SK-N-SH (cell line): ENCODE measurements around the gene DLGAP5. TPM values are rescaled to one million over a fixed set of nuclear protein-coding genes. Genes with fewer than 3 reads are reported as not detected.

Experiments used
- CTCF ChIA-PET: fragments of 300-600, 350-600 bp; formaldehyde crosslinking; extraction: SDS; loops from one replicate; lab custom pipeline; 2021; lab: Yijun Ruan, JAX
- POLR2A ChIA-PET: fragments of 350-600 bp; sonication (Branson Sonifier 250); formaldehyde crosslinking; extraction: SDS; loops from one replicate; lab custom pipeline; 2020; ENCODE audit warnings: antibody characterized with exemption, inconsistent platforms; lab: Yijun Ruan, JAX
- DNase-seq: peaks from one replicate; pipeline ENCODE4 v3.0.0; 2012
- H2AFZ ChIP-seq: fragments of 200-600 bp; sonication (generic); 2 replicates; pipeline ENCODE4 v1.8.1; 2016; ENCODE audit warnings: antibody characterized with exemption, mild to moderate bottlenecking, low read depth
- H3F3A ChIP-seq: fragments of 200-600 bp; sonication (generic); replicated peaks from 2 replicates; pipeline ENCODE3; 2016; ENCODE audit warnings: antibody characterized with exemption, mild to moderate bottlenecking; ENCODE audit not compliant: insufficient read depth
- H3K27ac ChIP-seq, 2 experiments: fragments of 200-500 bp in 1 of 2; fragments of 200-600 bp in 1 of 2; sonication (Bioruptor generic) in 1 of 2; sonication (generic), shearing (Covaris generic) in 1 of 2; 2 replicates each; pipeline versions ENCODE4 v1.5.1 to v1.6.1; 2014 to 2016; ENCODE audit warnings: low read depth in 2 of 2, inconsistent platforms in 1 of 2, low read length in 1 of 2, mild to moderate bottlenecking in 1 of 2, mixed read lengths in 1 of 2
- H3K27me3 ChIP-seq: fragments of 200-600 bp; sonication (generic), shearing (Covaris generic); 2 replicates; pipeline ENCODE4 v1.6.1; 2016; ENCODE audit warnings: mixed run types; ENCODE audit not compliant: insufficient read depth
- H3K36me3 ChIP-seq, 2 experiments: fragments of 200-500 bp in 1 of 2; fragments of 200-600 bp in 1 of 2; sonication (Bioruptor generic) in 1 of 2; sonication (generic) in 1 of 2; replicated peaks in 1 of 2; 2 replicates each; pipeline versions ENCODE3 to v1.5.1; 2014 to 2016; ENCODE audit warnings: low read length in 1 of 2, mild to moderate bottlenecking in 1 of 2; ENCODE audit not compliant: insufficient read depth in 2 of 2, control insufficient read depth in 1 of 2
- H3K4me1 ChIP-seq, 2 experiments: fragments of 200-500 bp in 1 of 2; fragments of 200-600 bp in 1 of 2; sonication (Bioruptor generic) in 1 of 2; sonication (generic), shearing (Covaris generic) in 1 of 2; 2 replicates each; pipeline versions ENCODE4 v1.5.1 to v1.6.1; 2014 to 2016; ENCODE audit warnings: low read depth in 1 of 2, low read length in 1 of 2, mixed run types in 1 of 2; ENCODE audit not compliant: insufficient read depth in 2 of 2, control insufficient read depth in 1 of 2
- H3K4me2 ChIP-seq: fragments of 200-600 bp; sonication (generic), shearing (Covaris generic); 2 replicates; pipeline ENCODE4 v1.6.1; 2017; ENCODE audit warnings: mixed run types
- H3K4me3 ChIP-seq, 2 experiments: fragments of 200-500 bp in 1 of 2; fragments of 200-600 bp in 1 of 2; sonication (Bioruptor generic) in 1 of 2; sonication (generic), shearing (Covaris generic) in 1 of 2; 2 replicates each; pipeline versions ENCODE4 v1.5.1 to v1.8.1; 2014 to 2016; ENCODE audit warnings: low read depth in 2 of 2, inconsistent platforms in 1 of 2, low read length in 1 of 2, mild to moderate bottlenecking in 1 of 2, mixed read lengths in 1 of 2, moderate library complexity in 1 of 2
- H3K79me2 ChIP-seq: fragments of 200-600 bp; sonication (generic); 2 replicates; pipeline ENCODE4 v1.8.1; 2017; ENCODE audit warnings: mild to moderate bottlenecking; ENCODE audit not compliant: insufficient read depth
- H3K9ac ChIP-seq: fragments of 200-600 bp; sonication (generic); 2 replicates; pipeline ENCODE4 v1.6.1; 2017; ENCODE audit warnings: mixed run types
- H3K9me2 ChIP-seq: fragments of 200-600 bp; sonication (generic); 2 replicates; pipeline ENCODE4 v1.6.1; 2017; ENCODE audit warnings: mixed run types
- H3K9me3 ChIP-seq: fragments of 200-600 bp; sonication (generic); 2 replicates; pipeline ENCODE4 v1.6.1; 2017; ENCODE audit warnings: mixed run types, mild to moderate bottlenecking, moderate library complexity
- H4K20me1 ChIP-seq: fragments of 200-600 bp; sonication (generic); 2 replicates; pipeline ENCODE4 v1.6.1; 2017; ENCODE audit warnings: mild to moderate bottlenecking, mixed run types; ENCODE audit not compliant: insufficient read depth
- CHD2 ChIP-seq: fragments of 150-350 bp; IDR thresholded peaks from 2 replicates; pipeline ENCODE4 v1.6.1; 2018; ENCODE audit warnings: low read length; ENCODE audit not compliant: partially characterized antibody
- ELF1 ChIP-seq: IDR thresholded peaks from 2 replicates; pipeline ENCODE4 v1.4.0; 2012
- EZH2phosphoT487 ChIP-seq: fragments of 200-600 bp; sonication (generic); IDR thresholded peaks from 2 replicates; pipeline ENCODE4 v1.6.1; 2017; ENCODE audit warnings: low read depth, mixed run types, mild to moderate bottlenecking, antibody characterized with exemption, moderate library complexity, borderline replicate concordance
- FOXJ3 ChIP-seq: sonication (generic); formaldehyde crosslinking; IDR thresholded peaks from 2 replicates; pipeline ENCODE4 v1.5.1; 2020; ENCODE audit warnings: mild to moderate bottlenecking, missing genetic modification reagents
- FOXM1 ChIP-seq: IDR thresholded peaks from 2 replicates; pipeline ENCODE4 v1.4.0; 2012; ENCODE audit warnings: low read depth, mild to moderate bottlenecking
- MEF2A ChIP-seq: IDR thresholded peaks from 2 replicates; pipeline ENCODE4 v1.4.0; 2012; ENCODE audit warnings: low read depth, borderline replicate concordance
- NFIC ChIP-seq: IDR thresholded peaks from 2 replicates; pipeline ENCODE4 v1.4.0; 2012; ENCODE audit warnings: borderline replicate concordance
- NRF1 ChIP-seq: IDR thresholded peaks from 2 replicates; pipeline ENCODE4 v1.6.1; 2012; ENCODE audit warnings: low read depth, mild to moderate bottlenecking, low read length
- PBX3 ChIP-seq: IDR thresholded peaks from 2 replicates; pipeline ENCODE4; 2012
- RAD21 ChIP-seq: IDR thresholded peaks from 2 replicates; pipeline ENCODE4 v1.6.1; 2012; ENCODE audit warnings: mild to moderate bottlenecking, low read length
- RFX5 ChIP-seq: IDR thresholded peaks from 2 replicates; pipeline ENCODE4 v1.6.1; 2012; ENCODE audit warnings: mild to moderate bottlenecking, improper control_type of control experiment, low read length
- RXRA ChIP-seq: IDR thresholded peaks from 2 replicates; pipeline ENCODE4 v1.4.0; 2012; ENCODE audit warnings: low read depth, mild to moderate bottlenecking, borderline replicate concordance
- TCF12 ChIP-seq: IDR thresholded peaks from 2 replicates; pipeline ENCODE4 v1.4.0; 2012
- TEAD4 ChIP-seq: IDR thresholded peaks from 2 replicates; pipeline ENCODE4 v1.4.0; 2012; ENCODE audit warnings: mild to moderate bottlenecking, borderline replicate concordance; ENCODE audit not compliant: insufficient read depth
- USF1 ChIP-seq: IDR thresholded peaks from 2 replicates; pipeline ENCODE4 v1.4.0; 2012; ENCODE audit warnings: low read depth, borderline replicate concordance
- WGBS: methylation state at CpG from one replicate; pipeline ENCODE4 v1.1.6; 2017; ENCODE audit warnings: low lambda C conversion rate; 5-methylcytosine and 5-hydroxymethylcytosine counted together
- polyA plus RNA-seq, 3 experiments: library from polyadenylated mRNA; depleted of rRNA; stranded (reverse); fragments of >200 nt; gene quantifications; 2 replicates each; pipeline ENCODE4 v1.2.3, GENCODE V29; 2012
- TF ChIP-seq, protein P1 (sequence below): IDR thresholded peaks from 2 replicates; pipeline ENCODE4 v1.4.0; 2012; ENCODE audit warnings: low read depth, borderline replicate concordance
- TF ChIP-seq, protein P2 (sequence below): fragments of 200-600 bp; sonication (generic); IDR thresholded peaks from 2 replicates; pipeline ENCODE4 v1.6.1; 2017; ENCODE audit warnings: antibody characterized with exemption, mild to moderate bottlenecking, moderate library complexity

DLGAP5 gene
- polyA plus RNA-seq, 1 of the 3 experiments (the other 2 are of a cell fraction), result 6.4 TPM

GRCh38 chr14:55201219-55202101 lies 10.1 kb upstream of the DLGAP5 start (continued):
- TF ChIP-seq, protein P1, sequence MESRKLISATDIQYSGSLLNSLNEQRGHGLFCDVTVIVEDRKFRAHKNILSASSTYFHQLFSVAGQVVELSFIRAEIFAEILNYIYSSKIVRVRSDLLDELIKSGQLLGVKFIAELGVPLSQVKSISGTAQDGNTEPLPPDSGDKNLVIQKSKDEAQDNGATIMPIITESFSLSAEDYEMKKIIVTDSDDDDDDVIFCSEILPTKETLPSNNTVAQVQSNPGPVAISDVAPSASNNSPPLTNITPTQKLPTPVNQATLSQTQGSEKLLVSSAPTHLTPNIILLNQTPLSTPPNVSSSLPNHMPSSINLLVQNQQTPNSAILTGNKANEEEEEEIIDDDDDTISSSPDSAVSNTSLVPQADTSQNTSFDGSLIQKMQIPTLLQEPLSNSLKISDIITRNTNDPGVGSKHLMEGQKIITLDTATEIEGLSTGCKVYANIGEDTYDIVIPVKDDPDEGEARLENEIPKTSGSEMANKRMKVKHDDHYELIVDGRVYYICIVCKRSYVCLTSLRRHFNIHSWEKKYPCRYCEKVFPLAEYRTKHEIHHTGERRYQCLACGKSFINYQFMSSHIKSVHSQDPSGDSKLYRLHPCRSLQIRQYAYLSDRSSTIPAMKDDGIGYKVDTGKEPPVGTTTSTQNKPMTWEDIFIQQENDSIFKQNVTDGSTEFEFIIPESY, result no peak
- no peak for TF ChIP-seq TCF12
- no peak for TF ChIP-seq RXRA
- no peak for TF ChIP-seq EZH2phosphoT487
- TF ChIP-seq PBX3, result no peak
- TF ChIP-seq USF1, result no peak
- no peak for TF ChIP-seq TEAD4
- TF ChIP-seq NFIC, result no peak
- no peak for TF ChIP-seq RAD21

DNA sequence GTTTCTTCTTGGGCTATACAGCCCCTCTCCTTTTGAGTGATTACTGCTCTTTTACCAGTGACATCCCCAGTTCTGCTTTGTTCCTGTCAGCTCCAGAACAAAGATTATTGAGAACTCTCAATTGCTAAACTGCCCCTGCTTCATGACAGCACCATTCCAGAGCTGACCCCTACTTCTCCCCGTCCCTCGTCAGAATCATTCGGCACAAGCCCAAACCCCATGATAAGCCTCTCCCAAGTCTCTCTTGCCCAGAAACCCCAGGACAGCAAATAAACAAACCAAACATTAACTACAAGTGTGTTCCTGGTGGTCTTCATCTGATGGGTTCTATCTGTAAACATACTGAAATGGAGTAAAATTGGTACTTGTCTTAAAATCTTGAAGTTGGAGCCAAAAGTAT lies 9.3 kb upstream of the DLGAP5 start:
- DNase-seq, result no peak
- H2AFZ ChIP-seq, result no peak overlapping the region
- H3K4me1 ChIP-seq, result no peaks in the 10 kb centered on the region
- H3K36me3 ChIP-seq, result no peaks in the 10 kb centered on the region
- H4K20me1 ChIP-seq, result no peaks in the 10 kb centered on the region
- H3K27me3 ChIP-seq, result no peaks in the 10 kb centered on the region
- H3K9me3 ChIP-seq, result no peaks in the 10 kb centered on the region
- WGBS, result 96% methylated on average over 3 of the region's 3 CpGs
- no peak overlapping the region for H3K4me2 ChIP-seq
- no peaks in the 10 kb centered on the region for H3K9me2 ChIP-seq
- H3F3A ChIP-seq, result no peaks in the 10 kb centered on the region
- no peaks in the 10 kb centered on the region for H3K79me2 ChIP-seq
- CTCF ChIA-PET, result interaction anchor here (1.7 to 2.0 kb wide), 2 partner anchors 11 to 13 kb away, joined by 7 to 8 read pairs; no protein-coding TSS in a partner anchor
- TF ChIP-seq FOXJ3 (CRISPR knock-in tag), result no peak
- TF ChIP-seq, protein P2, sequence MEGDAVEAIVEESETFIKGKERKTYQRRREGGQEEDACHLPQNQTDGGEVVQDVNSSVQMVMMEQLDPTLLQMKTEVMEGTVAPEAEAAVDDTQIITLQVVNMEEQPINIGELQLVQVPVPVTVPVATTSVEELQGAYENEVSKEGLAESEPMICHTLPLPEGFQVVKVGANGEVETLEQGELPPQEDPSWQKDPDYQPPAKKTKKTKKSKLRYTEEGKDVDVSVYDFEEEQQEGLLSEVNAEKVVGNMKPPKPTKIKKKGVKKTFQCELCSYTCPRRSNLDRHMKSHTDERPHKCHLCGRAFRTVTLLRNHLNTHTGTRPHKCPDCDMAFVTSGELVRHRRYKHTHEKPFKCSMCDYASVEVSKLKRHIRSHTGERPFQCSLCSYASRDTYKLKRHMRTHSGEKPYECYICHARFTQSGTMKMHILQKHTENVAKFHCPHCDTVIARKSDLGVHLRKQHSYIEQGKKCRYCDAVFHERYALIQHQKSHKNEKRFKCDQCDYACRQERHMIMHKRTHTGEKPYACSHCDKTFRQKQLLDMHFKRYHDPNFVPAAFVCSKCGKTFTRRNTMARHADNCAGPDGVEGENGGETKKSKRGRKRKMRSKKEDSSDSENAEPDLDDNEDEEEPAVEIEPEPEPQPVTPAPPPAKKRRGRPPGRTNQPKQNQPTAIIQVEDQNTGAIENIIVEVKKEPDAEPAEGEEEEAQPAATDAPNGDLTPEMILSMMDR, result no peak
- TF ChIP-seq MEF2A, result no peak
- no peak for TF ChIP-seq ELF1
- no peak for TF ChIP-seq RXRA
- TF ChIP-seq RFX5, result no peak
- TF ChIP-seq RAD21, result no peak
- no peak for TF ChIP-seq FOXM1
- no peak for TF ChIP-seq NRF1
- TF ChIP-seq TEAD4, result no peak
- no peak for TF ChIP-seq CHD2
- POLR2A ChIA-PET, result no interaction called here
- no peak overlapping the region for H3K27ac ChIP-seq
- no peak overlapping the region for H3K9ac ChIP-seq
- H3K4me3 ChIP-seq, result no peak overlapping the region
